Transverse colon (tissue), 4 donors: ENCODE measurements around the gene OR10H1. TPM values are rescaled to one million over a fixed set of nuclear protein-coding genes. Genes with fewer than 3 reads are reported as not detected.

ENCODE experiments used
- DNase-seq: peaks from one replicate; pipeline ENCODE4 v3.0.0-alpha.2; 2019
- H3K27ac ChIP-seq, 4 donors: fragments of 200-600 bp; sonication (generic); 2 replicates each; pipeline ENCODE4 v1.5.1; 2016 to 2018; ENCODE audit warnings: inconsistent platforms in 4 of 4
- H3K27me3 ChIP-seq: fragments of 200-600 bp; sonication (generic); 2 replicates; pipeline ENCODE4 v1.5.1; 2017; ENCODE audit warnings: inconsistent platforms
- H3K36me3 ChIP-seq, 4 donors: fragments of 200-600 bp; sonication (generic); 2 replicates each; pipeline ENCODE4 v1.5.1; 2017 to 2019; ENCODE audit warnings: inconsistent platforms in 4 of 4
- H3K4me1 ChIP-seq, 4 donors: fragments of 200-600 bp; sonication (generic); 2 replicates each; pipeline ENCODE4 v1.5.1; 2017 to 2020; ENCODE audit warnings: inconsistent platforms in 4 of 4
- H3K4me3 ChIP-seq, 4 donors: fragments of 200-600 bp; sonication (generic); 1 replicate in 1 of 4; 2 replicates in 3 of 4; pipeline versions ENCODE4 v1.5.1 to v1.6.1; 2017 to 2019; ENCODE audit warnings: inconsistent platforms in 4 of 4
- H3K9me3 ChIP-seq, 2 donors: fragments of 200-600 bp; sonication (generic); 2 replicates each; pipeline ENCODE4 v1.5.1; 2017 to 2019; ENCODE audit warnings: inconsistent platforms in 2 of 2
- CTCF ChIP-seq, 5 experiments: fragments of 200-600 bp in 3 of 5; fragments of 450-650 bp in 2 of 5; sonication (generic) in 3 of 5; IDR thresholded peaks; 1 replicate in 2 of 5; 2 replicates in 3 of 5; pipeline ENCODE4 v1.5.1; 2016 to 2017; ENCODE audit warnings: antibody characterized with exemption in 5 of 5, inconsistent platforms in 3 of 5, mild to moderate bottlenecking in 2 of 5, moderate library complexity in 1 of 5
- EP300 ChIP-seq: sonication (generic); formaldehyde crosslinking; IDR thresholded peaks from one replicate; pipeline ENCODE4 v1.6.1; 2017; ENCODE audit warnings: antibody characterized with exemption, low read depth
- POLR2A ChIP-seq: fragments of 450-650 bp; IDR thresholded peaks from one replicate; pipeline ENCODE4 v1.6.1; 2016; ENCODE audit warnings: antibody characterized with exemption, mild to moderate bottlenecking, moderate library complexity
- POLR2AphosphoS5 ChIP-seq, 3 donors: sonication (generic); formaldehyde crosslinking; IDR thresholded peaks; one replicate each; pipeline ENCODE4 v1.6.1; 2016; ENCODE audit warnings: antibody characterized with exemption in 3 of 3
- WGBS, 2 donors: methylation state at CpG; one replicate each; pipeline ENCODE4 v1.1.5; 2018; ENCODE audit warnings: low coverage in 1 of 2; 5-methylcytosine and 5-hydroxymethylcytosine counted together
- in situ Hi-C, 4 donors: fragments of 200-750 bp; cut with MboI; loops; one replicate each; pipeline versions ENCODE4 v1.15.0 to v1.15.1; 2017; ENCODE audit warnings: low sequenced_read_pairs in 3 of 4, low pct_ligation_motif_present in 1 of 4, low pct_unique_long_range_greater_than_20kb in 1 of 4
- intact Hi-C: fragments of 100-400 bp; cut with DNase I; formaldehyde crosslinking; loops from one replicate; pipeline ENCODE4 v1.15.1; 2023; ENCODE audit warnings: low total_unique reads
- total RNA-seq, 4 donors: library from RNA; depleted of rRNA; stranded (reverse); fragments of >200 nt; gene quantifications; one replicate each; pipeline ENCODE4 v1.1.0, GENCODE V29; 2016

The OR10H1 gene
- total RNA-seq, 4 donors from 2014 or later, result not detected

GRCh38 chr19:15769586-15769985 is 45.9 kb downstream of the OR10H1 start:
- WGBS, 2 donors, result 46% methylated on average over 6 of the region's 6 CpGs; no CpG with 5 or more reads in 1 of the 2 donors
- no peak overlapping the region for H3K27ac ChIP-seq
- no peaks in the 10 kb centered on the region for H3K36me3 ChIP-seq
- TF ChIP-seq EP300 (no peak), POLR2A (no peak), POLR2AphosphoS5 (IDR thresholded peaks at IDR 0.05) (no peak)
- H3K9me3 ChIP-seq, result no peaks in the 10 kb centered on the region
- intact Hi-C loops, result no loop called here
- no peaks in the 10 kb centered on the region for H3K4me1 ChIP-seq
- peaks cover 8% of the 10 kb centered on the region for H3K27me3 ChIP-seq
- in situ Hi-C loops, result no loop called here
- DNase-seq, result no peak
- H3K4me3 ChIP-seq, result no peak overlapping the region

- Histone ChIP-seq H3K9me3 (no peaks in the 10 kb centered on the region), H3K27me3 (peaks cover 58% of the 10 kb centered on the region), H3K4me1 (no peaks in the 10 kb centered on the region), H3K4me3 (no peak overlapping the region), H3K36me3 (no peaks in the 10 kb centered on the region), H3K27ac (no peak overlapping the region)
- DNase-seq, result peak; percentile 30
- intact Hi-C loops, result no loop called here
- TF ChIP-seq EP300, result no peak
- no peak for TF ChIP-seq POLR2AphosphoS5 (IDR thresholded peaks at IDR 0.05)
- TF ChIP-seq CTCF (IDR thresholded peaks at IDR 0.05), result peak; percentile 32 to 54 (median 44)
- in situ Hi-C loops, result no loop called here
- WGBS, 2 donors, result 42% methylated on average over 20 of the region's 28 CpGs; no CpG with 5 or more reads in 1 of the 2 donors
These were observed 55.4 kb downstream of the OR10H1 start for GRCh38 chr19:15759962-15760565.

GRCh38 chr19:15758379-15758778 is 57.1 kb downstream of the OR10H1 start:
- TF ChIP-seq POLR2AphosphoS5 (IDR thresholded peaks at IDR 0.05) (no peak), CTCF (IDR thresholded peaks at IDR 0.05) (no peak), EP300 (no peak), POLR2A (no peak)
- no peak overlapping the region for H3K4me3 ChIP-seq
- H3K36me3 ChIP-seq, result no peaks in the 10 kb centered on the region
- peaks cover 70% of the 10 kb centered on the region for H3K27me3 ChIP-seq
- H3K9me3 ChIP-seq, result no peaks in the 10 kb centered on the region
- 29 to 47% methylated on average over 2 of the region's 2 CpGs for WGBS, 2 donors
- in situ Hi-C loops, result no loop called here
- no peak for DNase-seq
- no peak overlapping the region for H3K27ac ChIP-seq
- intact Hi-C loops, result no loop called here
- H3K4me1 ChIP-seq, result no peaks in the 10 kb centered on the region

Other genes starting within 250 kb of the OR10H1 start
- not detected for gene CYP4F8, start 200.4 kb downstream of the OR10H1 start, total RNA-seq
- 10 to 100 TPM; 12.4 to 22.7 (median 16.2) TPM for gene CYP4F3, start 174.8 kb downstream of the OR10H1 start, total RNA-seq
- 100 to 1,000 TPM; 229 to 406 (median 273) TPM for gene CYP4F12, start 142.6 kb downstream of the OR10H1 start, total RNA-seq
- gene OR10H2, start 87.6 kb downstream of the OR10H1 start, total RNA-seq, result under 1 TPM in 1 of 4 donors, not detected in 3; 0.64 TPM
- gene OR10H3, start 77.7 kb downstream of the OR10H1 start, total RNA-seq, result not detected
- gene OR10H5, start 28.0 kb downstream of the OR10H1 start, total RNA-seq, result not detected
- gene CYP4F2, start 82.4 kb upstream of the OR10H1 start, total RNA-seq, result 100 to 1,000 TPM in 1 of 4 donors, 10 to 100 TPM in 3; 24.2 to 166 (median 32.7) TPM
- 10 to 100 TPM in 2 of 4 donors, 1 to 10 TPM in 1, not detected in 1; 7.5 to 17.6 (median 10.5) TPM for gene CYP4F11, start 118.9 kb upstream of the OR10H1 start, total RNA-seq
- not detected for gene OR10H4, start 133.3 kb upstream of the OR10H1 start, total RNA-seq